RWPE2 (cell line): ENCODE data around the gene SUN1.

Experiments used
- ATAC-seq: fragments of 200-7000 bp; cut with Tn5 transposase; 3 replicates; pipeline ENCODE4 v1.9.1; 2021; ENCODE audit warnings: low read depth
- DNase-seq: peaks from one replicate; pipeline ENCODE4 v3.0.0-alpha.2; 2020; ENCODE audit warnings: low spot score
- H3K27ac ChIP-seq: fragments of 450-650 bp; 2 replicates; pipeline ENCODE4 v1.5.1; 2017; ENCODE audit warnings: mild to moderate bottlenecking; ENCODE audit not compliant: poor library complexity, severe bottlenecking
- H3K27me3 ChIP-seq: fragments of 250-450 bp; sonication (Bioruptor Pico); 2 replicates; pipeline ENCODE4 v1.5.1; 2021; ENCODE audit warnings: mild to moderate bottlenecking, moderate library complexity; ENCODE audit not compliant: insufficient read depth, poor library complexity, severe bottlenecking
- H3K36me3 ChIP-seq: fragments of 250-450 bp; sonication (Bioruptor Pico); 2 replicates; pipeline ENCODE4 v1.5.1; 2020; ENCODE audit warnings: low read depth, mild to moderate bottlenecking, moderate library complexity
- H3K4me1 ChIP-seq: fragments of 250-450 bp; sonication (Bioruptor Pico); 2 replicates; pipeline ENCODE4 v1.5.1; 2021; ENCODE audit warnings: mild to moderate bottlenecking, moderate library complexity; ENCODE audit not compliant: insufficient read depth, poor library complexity, severe bottlenecking
- H3K4me3 ChIP-seq: fragments of 250-450 bp; sonication (Bioruptor Pico); 2 replicates; pipeline ENCODE4 v1.5.1; 2021; ENCODE audit warnings: mild to moderate bottlenecking, moderate library complexity; ENCODE audit not compliant: severe bottlenecking
- H3K9me3 ChIP-seq: fragments of 250-450 bp; sonication (Bioruptor Pico); 2 replicates; pipeline ENCODE4 v1.5.1; 2021; ENCODE audit warnings: mild to moderate bottlenecking, moderate library complexity; ENCODE audit not compliant: severe bottlenecking
- CTCF ChIP-seq: fragments of 450-650 bp; IDR thresholded peaks from one replicate; pipeline ENCODE4 v1.5.1; 2017; ENCODE audit warnings: mild to moderate bottlenecking, moderate library complexity; ENCODE audit not compliant: poor library complexity, severe bottlenecking

SUN1 gene

GRCh38 chr7:915291-916218, 83.3 kb downstream of the SUN1 start:
- no peak for ATAC-seq
- H3K4me1 ChIP-seq, result peaks cover 13% of the 10 kb centered on the region

GRCh38 chr7:916291-916941, 84.1 kb downstream of the SUN1 start:
- no peak for TF ChIP-seq CTCF
- DNase-seq (peak; percentile 60), ATAC-seq (no peak)
- no peaks in the 10 kb centered on the region for H3K36me3 ChIP-seq
- H3K4me3 ChIP-seq, result no peak overlapping the region
- H3K9me3 ChIP-seq, result no peaks in the 10 kb centered on the region
- no peaks in the 10 kb centered on the region for H3K27me3 ChIP-seq
- peaks cover 13% of the 10 kb centered on the region for H3K4me1 ChIP-seq
- no peak overlapping the region for H3K27ac ChIP-seq

More at GRCh38 chr7:915291-916218, 83.3 kb downstream of the SUN1 start:
- no peak overlapping the region for H3K4me3 ChIP-seq
- no peaks in the 10 kb centered on the region for H3K9me3 ChIP-seq
- H3K27me3 ChIP-seq, result no peaks in the 10 kb centered on the region
- no peak for DNase-seq
- no peak for TF ChIP-seq CTCF
- no peak overlapping the region for H3K27ac ChIP-seq
- H3K36me3 ChIP-seq, result no peaks in the 10 kb centered on the region

- ATAC-seq, result no peak
- no peaks in the 10 kb centered on the region for H3K27me3 ChIP-seq
- TF ChIP-seq CTCF, result no peak
These were observed 85.2 kb downstream of the SUN1 start for GRCh38 chr7:917255-918117.

GRCh38 chr7:918118-918425, 85.8 kb downstream of the SUN1 start:
- DNase-seq, result peak; percentile 30
- no peak overlapping the region for H3K4me3 ChIP-seq
- no peaks in the 10 kb centered on the region for H3K36me3 ChIP-seq
- peaks cover 15% of the 10 kb centered on the region for H3K4me1 ChIP-seq
- no peak for ATAC-seq
- no peaks in the 10 kb centered on the region for H3K9me3 ChIP-seq
- TF ChIP-seq CTCF, result no peak
- H3K27ac ChIP-seq, result no peak overlapping the region
- H3K27me3 ChIP-seq, result no peaks in the 10 kb centered on the region

More at GRCh38 chr7:917255-918117, 85.2 kb downstream of the SUN1 start:
- no peaks in the 10 kb centered on the region for H3K36me3 ChIP-seq
- H3K4me3 ChIP-seq, result no peak overlapping the region
- DNase-seq, result peak; percentile 31
- peaks cover 13% of the 10 kb centered on the region for H3K4me1 ChIP-seq
- H3K9me3 ChIP-seq, result no peaks in the 10 kb centered on the region
- no peak overlapping the region for H3K27ac ChIP-seq
